ENCODE measurements around the gene ZC3H12A.

ZC3H12A gene

GRCh38 chr1:37478890-37479254 lies 4.5 kb downstream of the ZC3H12A start:
- no peak for DNase-seq (ENCODE audit: low read depth)

GRCh38 chr1:37479255-37480124 lies 5.1 kb downstream of the ZC3H12A start:
- peak; percentile 87 for DNase-seq (ENCODE audit: low read depth)

- no peak for DNase-seq (ENCODE audit: low read depth)
Measured at GRCh38 chr1:37480125-37480466, 5.7 kb downstream of the ZC3H12A start.

GRCh38 chr1:37480581-37481288 lies 6.4 kb downstream of the ZC3H12A start:
- DNase-seq (ENCODE audit: low read depth): no peak

- no peak for DNase-seq (ENCODE audit: low read depth)
Measured at GRCh38 chr1:37481289-37482003, 7.1 kb downstream of the ZC3H12A start.

GRCh38 chr1:37482004-37482785 lies 7.8 kb downstream of the ZC3H12A start:
- DNase-seq (ENCODE audit: low read depth): no peak

- DNase-seq (ENCODE audit: low read depth): no peak
Measured at GRCh38 chr1:37482796-37483744, 8.7 kb downstream of the ZC3H12A start.

- DNase-seq (ENCODE audit: low read depth): no peak
Measured at GRCh38 chr1:37483785-37484184, 9.4 kb downstream of the ZC3H12A start.

- DNase-seq (ENCODE audit: low read depth): no peak
Measured at GRCh38 chr1:37484325-37485051, 10.1 kb downstream of the ZC3H12A start.

- DNase-seq (ENCODE audit: low read depth): no peak
Measured at GRCh38 chr1:37485902-37486679, 11.7 kb downstream of the ZC3H12A start.

- DNase-seq (ENCODE audit: low read depth): peak; percentile 62
Measured at GRCh38 chr1:37486680-37487618, 12.6 kb downstream of the ZC3H12A start.

GRCh38 chr1:37487619-37487984 lies 13.2 kb downstream of the ZC3H12A start:
- no peak for DNase-seq (ENCODE audit: low read depth)

- no peak for DNase-seq (ENCODE audit: low read depth)
Measured at GRCh38 chr1:37493336-37494098, 19.1 kb downstream of the ZC3H12A start.

GRCh38 chr1:37495875-37496274 lies 21.5 kb downstream of the ZC3H12A start:
- DNase-seq (ENCODE audit: low read depth): no peak

- no peak for DNase-seq (ENCODE audit: low read depth)
Measured at GRCh38 chr1:37497832-37498231, 23.5 kb downstream of the ZC3H12A start.

- DNase-seq (ENCODE audit: low read depth): no peak
Measured at GRCh38 chr1:37498872-37499617, 24.7 kb downstream of the ZC3H12A start.

GRCh38 chr1:37501661-37502060 lies 27.3 kb downstream of the ZC3H12A start:
- no peak for DNase-seq (ENCODE audit: low read depth)
